ENCODE results near the gene CRAMP1.
"Not testable (repeated sequence)": the region's sequence is repeated elsewhere in the genome, so short reads cannot be mapped to it uniquely, and the experiment has no call there.

The CRAMP1 gene

DNA sequence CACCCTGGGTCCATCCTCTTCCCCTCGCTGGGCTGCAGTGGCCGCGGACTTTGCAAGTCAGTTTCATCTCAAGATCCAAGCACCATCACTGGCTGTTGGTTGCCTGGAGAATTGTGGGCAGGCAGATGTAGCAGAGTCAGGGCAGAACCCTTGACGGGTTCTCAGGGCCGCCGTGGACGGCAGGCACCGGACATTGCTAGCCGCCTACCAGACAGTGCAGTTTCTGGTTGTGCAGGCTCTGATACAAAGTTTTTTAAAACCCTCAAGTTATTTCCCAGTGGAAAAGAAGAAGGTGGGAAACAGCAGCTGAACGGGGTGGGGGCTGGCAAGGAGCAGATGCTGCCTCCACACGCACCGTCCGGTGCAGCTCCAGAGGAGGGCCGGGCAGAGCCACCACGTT is 97.2 kb downstream of the CRAMP1 start:
- no peak for DNase-seq (ENCODE audit: low read depth in 2 of 2, low spot score in 1 of 2)

DNA sequence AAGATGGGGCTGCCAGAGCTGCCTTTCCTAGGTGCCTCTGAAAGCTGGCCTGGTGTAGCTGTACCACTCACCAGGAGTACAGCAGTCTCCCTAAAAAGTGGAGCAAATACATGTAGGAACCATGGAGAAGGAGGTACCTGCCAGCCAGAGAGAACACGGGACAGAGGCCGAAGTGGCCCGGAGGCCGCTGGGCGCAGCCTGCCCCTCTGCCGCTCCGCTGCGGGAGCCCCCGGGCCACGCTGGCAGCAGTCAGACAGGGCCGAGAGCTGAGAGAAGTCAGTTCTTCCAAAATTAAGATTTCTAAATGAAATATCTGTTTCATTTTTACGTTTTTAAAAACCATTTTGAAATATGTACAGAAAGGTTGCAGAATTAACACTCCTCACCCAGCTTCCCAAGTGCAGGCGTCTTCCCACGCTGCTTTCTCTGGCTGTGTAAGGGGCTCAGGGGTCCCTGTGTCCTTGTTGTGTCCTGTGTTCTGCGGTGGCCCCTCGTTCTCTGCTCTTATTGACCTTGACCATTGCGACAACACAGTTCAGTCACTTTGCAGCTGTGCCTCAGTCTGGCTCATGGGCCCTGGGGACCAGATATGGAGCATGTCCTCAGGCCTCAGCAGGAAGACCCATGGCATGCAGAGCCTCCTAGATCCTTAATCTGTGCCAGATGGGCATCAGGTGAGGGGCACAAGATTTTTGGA is 98.8 kb downstream of the CRAMP1 start:
- no peak for DNase-seq (ENCODE audit: low read depth in 2 of 2, low spot score in 1 of 2)

DNA sequence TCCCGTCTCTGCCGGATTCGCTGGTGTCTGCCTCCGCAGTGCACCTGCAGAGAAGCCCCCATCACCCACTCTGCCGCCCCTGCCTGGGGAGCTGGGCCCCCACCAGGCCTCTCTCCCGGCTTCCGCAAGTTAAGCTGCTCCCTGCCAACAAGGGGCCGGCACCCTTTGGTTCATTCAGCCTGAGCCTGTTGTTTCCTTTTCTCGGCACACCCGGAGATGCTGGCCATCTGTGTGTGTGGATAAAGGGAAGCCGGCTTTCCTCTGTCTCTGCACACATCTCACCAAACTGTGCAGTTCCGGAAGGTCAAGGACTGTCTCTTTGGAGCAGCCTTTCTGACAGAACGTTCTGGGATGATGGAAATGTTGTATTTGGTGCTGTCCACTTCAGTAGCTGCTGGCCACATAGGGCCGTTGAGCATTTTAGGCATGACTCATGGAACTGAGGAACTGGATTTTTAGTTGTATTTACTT is 100.7 kb downstream of the CRAMP1 start:
- no peak for DNase-seq (ENCODE audit: low read depth in 2 of 2, low spot score in 1 of 2)

DNA sequence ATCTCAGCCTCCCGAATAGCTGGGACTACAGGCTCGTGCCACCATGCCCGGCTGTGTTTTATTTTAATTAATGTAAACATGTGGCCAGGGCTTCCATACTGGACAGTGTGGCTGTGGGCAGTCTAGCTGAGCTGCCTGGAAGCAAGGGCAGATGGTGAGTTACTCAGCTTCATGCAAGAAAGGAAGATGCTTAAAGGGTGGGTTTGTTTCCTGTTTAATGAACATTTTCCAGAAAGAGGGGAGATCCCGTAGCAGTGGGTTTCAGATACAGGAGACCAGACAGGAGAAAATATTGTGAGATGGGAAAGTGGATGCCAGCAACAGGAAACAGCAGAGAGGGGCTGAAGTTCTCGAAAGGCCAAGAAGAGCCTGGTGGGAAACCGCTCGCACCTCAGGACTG is 101.2 kb downstream of the CRAMP1 start:
- DNase-seq (ENCODE audit: low read depth in 2 of 2, low spot score in 1 of 2) = no peak

DNA sequence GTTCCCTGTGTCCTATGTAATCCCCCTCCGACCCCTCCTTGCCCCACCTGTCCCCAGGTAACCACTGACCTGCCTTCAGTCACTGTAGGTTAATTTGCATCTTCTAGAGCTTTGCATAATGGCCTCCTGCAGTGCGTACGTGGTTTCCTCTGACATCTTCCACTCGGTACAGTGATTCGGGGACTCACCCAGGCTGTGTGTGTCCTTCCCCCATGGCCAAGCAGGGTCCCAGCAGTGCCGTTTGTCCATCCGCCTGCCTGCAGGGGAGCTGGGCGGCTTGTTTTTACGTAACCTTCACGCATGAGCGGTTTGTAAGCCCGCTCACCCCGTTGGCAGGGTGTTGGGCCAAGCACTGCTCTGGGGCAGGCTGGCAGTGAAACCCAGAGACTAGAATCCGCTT is 101.8 kb downstream of the CRAMP1 start:
- DNase-seq (ENCODE audit: low read depth in 2 of 2, low spot score in 1 of 2) = no peak

DNA sequence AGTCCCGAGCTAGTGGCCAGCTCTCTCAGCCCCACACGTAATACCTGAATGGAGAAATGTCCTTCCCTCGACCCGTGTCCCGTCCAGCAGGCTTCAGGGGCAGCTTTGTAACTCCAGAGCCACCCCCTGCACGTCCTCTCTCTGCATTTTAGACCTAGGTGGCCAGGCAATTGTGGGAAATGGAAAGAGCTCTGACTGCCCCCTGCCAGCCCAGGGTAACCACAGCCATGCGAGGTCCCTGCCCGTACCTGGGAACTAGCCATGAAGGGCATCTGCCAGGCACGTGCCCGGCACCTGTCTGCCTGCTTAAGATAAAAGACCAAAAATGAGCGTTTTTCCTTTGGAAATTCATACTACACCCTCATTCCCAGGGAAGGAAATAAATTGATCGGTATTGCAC is 103.1 kb downstream of the CRAMP1 start:
- DNase-seq (ENCODE audit: low read depth in 2 of 2, low spot score in 1 of 2) = no peak

DNA sequence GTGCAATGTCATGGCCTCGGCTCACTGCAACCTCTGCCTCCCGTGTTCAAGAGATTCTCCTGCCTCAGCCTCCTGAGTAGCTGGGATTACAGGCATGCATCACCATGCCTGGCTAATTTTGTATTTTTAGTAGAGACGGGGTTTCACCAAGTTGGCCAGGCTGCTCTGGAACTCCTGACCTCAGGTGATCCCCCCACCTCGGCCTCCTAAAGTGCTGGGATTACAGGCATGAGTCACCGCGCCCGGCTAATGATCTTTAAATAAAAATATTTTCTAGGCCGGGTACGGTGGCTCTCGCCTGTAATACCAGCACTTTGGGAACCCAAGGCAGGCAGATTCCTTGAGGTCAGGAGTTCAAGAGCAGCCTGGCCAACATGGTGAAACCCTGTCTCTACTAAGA is 106.1 kb downstream of the CRAMP1 start:
- DNase-seq (ENCODE audit: low read depth in 2 of 2, low spot score in 1 of 2) = not testable (repeated sequence)

DNA sequence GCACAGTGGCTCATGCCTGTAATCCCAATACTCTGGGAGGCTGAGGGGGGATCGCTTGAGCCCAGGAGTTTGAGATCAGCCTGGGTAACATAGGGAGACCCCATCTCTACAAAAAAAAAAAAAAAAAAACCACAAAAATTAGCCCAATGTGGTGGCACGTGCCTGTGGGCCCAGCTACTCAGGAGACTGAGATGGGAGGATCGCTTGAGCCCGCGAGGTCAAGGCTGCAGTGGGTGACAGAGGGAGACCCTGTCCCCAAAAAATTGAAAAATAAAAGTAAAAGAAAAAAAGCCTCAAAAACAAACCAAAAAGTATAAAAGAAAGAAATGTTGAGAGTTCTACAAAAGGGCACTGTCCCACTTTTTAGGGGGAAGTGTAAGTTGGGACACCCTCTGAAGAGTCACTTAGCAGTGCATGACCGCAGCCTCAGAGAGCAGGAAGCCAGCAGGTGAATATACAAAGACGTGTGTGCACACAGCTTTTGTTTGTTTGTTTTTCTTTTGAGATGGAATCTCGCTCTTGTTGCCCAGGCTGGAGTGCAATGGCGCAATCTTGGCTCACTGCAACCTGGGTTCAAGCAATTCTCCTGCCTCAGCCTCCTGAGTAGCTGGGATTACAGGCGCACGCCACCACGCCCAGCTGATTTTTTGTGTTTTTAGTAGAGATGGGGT is 107.5 kb downstream of the CRAMP1 start:
- not testable (repeated sequence) for DNase-seq (ENCODE audit: low read depth in 2 of 2, low spot score in 1 of 2)

DNA sequence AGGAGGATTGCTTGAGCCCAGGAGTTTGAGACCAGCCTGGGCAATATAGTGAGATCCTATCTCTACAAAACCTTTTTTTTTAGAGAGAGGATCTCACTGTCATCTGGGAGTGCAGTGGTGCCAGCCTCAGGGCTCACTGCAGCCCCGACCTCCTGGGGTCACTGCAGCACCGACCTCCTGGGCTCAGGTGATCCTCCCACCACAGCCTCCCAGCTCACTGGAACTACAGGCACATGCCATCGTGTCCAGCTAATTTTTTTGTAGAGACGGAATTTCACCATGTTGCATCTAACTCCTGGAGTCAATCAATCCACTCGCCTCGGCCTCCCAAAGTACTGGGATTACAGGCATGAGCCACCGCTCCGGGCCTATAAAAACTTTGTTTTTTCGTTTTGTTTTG is 109.2 kb downstream of the CRAMP1 start:
- DNase-seq (ENCODE audit: low read depth in 2 of 2, low spot score in 1 of 2) = no peak

DNA sequence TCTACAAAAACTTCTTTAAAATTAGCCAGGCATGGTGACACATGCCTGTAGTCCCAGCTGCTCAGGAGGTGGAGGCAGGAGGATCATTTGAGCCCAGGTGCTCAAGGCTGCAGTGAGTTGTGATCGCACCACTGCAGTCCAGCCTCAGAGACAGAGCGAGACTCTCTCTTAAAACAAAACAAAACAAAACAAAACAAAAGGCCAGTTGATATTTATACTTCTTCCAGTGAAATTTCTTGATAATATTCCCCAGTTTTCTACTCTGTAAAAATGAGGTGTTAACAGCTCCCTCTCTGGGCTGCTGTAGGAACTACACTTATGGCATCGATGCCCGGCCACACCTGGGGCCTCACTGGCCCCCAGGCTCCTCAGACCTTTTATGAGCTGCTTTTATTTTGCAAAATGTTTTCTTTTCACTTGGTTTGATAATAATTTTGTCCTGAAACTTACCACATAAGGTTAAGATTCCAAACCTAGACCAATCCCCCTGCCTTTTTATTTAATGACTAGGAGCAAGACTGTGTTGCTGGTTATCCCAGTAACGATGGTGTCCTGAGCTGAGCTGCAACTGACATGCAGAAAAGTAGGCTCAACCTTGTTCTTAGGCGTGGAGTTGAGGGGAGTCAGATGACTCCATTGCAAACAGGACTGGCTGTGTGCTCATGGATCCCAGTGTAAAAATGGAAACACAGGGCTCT is 111.4 kb downstream of the CRAMP1 start:
- DNase-seq (ENCODE audit: low read depth in 2 of 2, low spot score in 1 of 2) = no peak

DNA sequence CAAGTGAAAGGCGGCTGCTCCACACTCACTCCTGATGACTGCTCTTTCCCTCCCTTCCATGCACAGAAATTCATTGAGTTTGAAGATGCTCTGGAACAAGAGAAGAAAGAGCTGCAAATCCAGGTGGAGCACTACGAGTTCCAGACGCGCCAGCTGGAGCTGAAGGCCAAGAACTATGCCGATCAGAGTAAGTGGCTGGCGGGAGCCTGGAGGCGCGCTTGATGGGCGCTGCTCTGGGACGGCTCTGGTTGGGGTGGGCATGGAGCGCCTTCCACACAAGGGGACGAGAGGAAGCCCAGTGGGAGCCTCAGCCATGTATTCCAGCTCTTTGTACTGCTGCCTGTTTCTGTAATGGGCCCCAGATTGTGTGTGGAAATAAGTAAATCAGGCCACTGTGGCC is 112.3 kb downstream of the CRAMP1 start:
- DNase-seq (ENCODE audit: low read depth in 2 of 2, low spot score in 1 of 2) = no peak

DNA sequence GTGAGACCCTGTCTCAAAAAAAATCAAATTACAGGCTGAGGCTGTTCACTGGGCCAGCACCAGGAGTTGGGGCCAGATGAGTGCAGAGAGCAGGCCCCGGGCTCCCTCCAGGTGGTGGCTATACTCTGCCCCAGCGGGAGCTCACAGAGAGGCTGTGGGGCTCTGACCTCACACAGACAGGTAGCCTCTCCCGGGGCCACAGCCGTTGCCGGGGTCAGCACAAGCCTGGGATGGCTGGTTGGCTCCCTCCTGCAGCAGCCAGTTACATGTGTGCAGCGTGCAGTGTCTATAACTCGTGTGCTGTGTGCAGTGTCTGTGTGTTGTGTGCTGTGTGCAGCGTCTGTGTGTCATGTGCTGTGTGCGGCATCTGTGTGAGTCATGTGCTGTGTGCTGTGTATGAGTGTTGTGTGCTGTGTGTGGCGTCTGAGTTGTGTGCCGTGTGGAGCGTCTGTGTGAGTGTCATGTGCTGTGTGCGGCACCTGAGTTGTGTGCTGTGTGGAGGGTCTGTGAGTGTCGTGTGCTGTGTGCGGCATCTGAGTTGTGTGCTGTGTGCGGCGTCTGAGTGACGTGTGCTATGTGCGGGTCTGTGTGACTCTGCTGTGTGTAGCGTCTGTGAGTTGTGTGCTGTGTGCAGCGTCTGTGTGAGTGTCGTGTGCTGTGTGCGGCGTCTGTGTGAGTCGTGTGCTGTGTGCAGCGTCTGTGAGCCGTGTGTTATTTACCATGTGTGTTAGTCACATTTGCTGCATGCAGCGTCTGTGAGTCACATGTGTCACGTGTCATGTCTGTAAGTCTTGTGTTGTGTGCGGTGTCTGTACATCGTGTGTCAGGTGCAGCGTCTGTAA is 114.7 kb downstream of the CRAMP1 start:
- DNase-seq (ENCODE audit: low read depth in 2 of 2, low spot score in 1 of 2) = no peak
